Right lobe of liver (tissue), 6 donors: ENCODE measurements around the gene DOCK2. TPM values are rescaled to one million over a fixed set of nuclear protein-coding genes. Genes with fewer than 3 reads are reported as not detected.

ENCODE experiments used
- ATAC-seq, 4 donors: fragments of 200-7000 bp; cut with Tn5 transposase; one replicate each; pipeline ENCODE4 v1.9.1; 2020; ENCODE audit warnings: mild to moderate bottlenecking in 4 of 4, moderate library complexity in 4 of 4
- DNase-seq, 3 donors: peaks; one replicate each; pipeline ENCODE4 v3.0.0-alpha.2; 2020
- H3K27ac ChIP-seq, 3 donors: fragments of 200-600 bp; one replicate each; pipeline ENCODE4 v1.8.0; 2022
- H3K27me3 ChIP-seq, 2 donors: fragments of 200-600 bp; one replicate each; pipeline ENCODE4 v1.8.0; 2022
- H3K36me3 ChIP-seq, 4 donors: fragments of 200-600 bp; sonication (generic) in 1 of 4; one replicate each; pipeline versions ENCODE4 v1.5.1 to v1.8.0; 2017 to 2022; ENCODE audit warnings: control low read depth in 1 of 4
- H3K4me1 ChIP-seq, 4 donors: fragments of 200-600 bp; sonication (generic) in 1 of 4; one replicate each; pipeline versions ENCODE4 v1.5.1 to v1.8.0; 2017 to 2022; ENCODE audit warnings: control low read depth in 1 of 4
- H3K4me3 ChIP-seq, 3 donors: fragments of 200-600 bp; one replicate each; pipeline ENCODE4 v1.8.0; 2022
- H3K9me3 ChIP-seq, 4 donors: fragments of 200-600 bp; sonication (generic) in 1 of 4; one replicate each; pipeline versions ENCODE4 v1.5.1 to v1.8.0; 2017 to 2022; ENCODE audit warnings: control low read depth in 1 of 4
- CTCF ChIP-seq, 4 donors: fragments of 200-600 bp in 3 of 4; fragments of 450-650 bp in 1 of 4; IDR thresholded peaks; one replicate each; pipeline versions ENCODE4 v1.5.1 to v1.8.0; 2016 to 2022; ENCODE audit warnings: antibody characterized with exemption in 4 of 4, mild to moderate bottlenecking in 2 of 4
- POLR2A ChIP-seq: fragments of 450-650 bp; IDR thresholded peaks from one replicate; pipeline ENCODE4 v1.6.1; 2017; ENCODE audit warnings: antibody characterized with exemption, mild to moderate bottlenecking
- WGBS: methylation state at CpG from one replicate; pipeline ENCODE4 v1.1.6; 2018; ENCODE audit warnings: low coverage, low lambda C conversion rate; ENCODE audit not compliant: insufficient coverage; ENCODE audit errors: missing lambda C conversion rate; 5-methylcytosine and 5-hydroxymethylcytosine counted together
- intact Hi-C, 2 donors: fragments of 100-400 bp; cut with DNase I; formaldehyde crosslinking; loops; one replicate each; pipeline versions ENCODE4 v1.11.2 to v1.14.1; 2022
- total RNA-seq, 6 experiments: library from RNA; depleted of rRNA in 2 of 6; stranded (reverse); fragments of >200 nt in 2 of 6; fragmentation: NEBNext Ultra II Directional in 3 of 6; extraction: Animal tissue kit (Norgen Biotek cat#: 25700) in 3 of 6; gene quantifications; one replicate each; pipeline versions ENCODE4 v1.1.0 to v1.2.4, GENCODE V29; 2016 to 2023
- donor health status: DM: no; HTN: yes; CAD: no.
- donor health status: DM: no; HTN: no; CAD: no.
- donor health status: DM: no; HTN: no; CAD: no.
- donor health status: DM: no; HTN: yes; CAD: no.
- donor health status: DM: no; HTN: yes; CAD: no.

DOCK2 gene
- total RNA-seq, 6 experiments from 2014 or later = 5.0 to 14.5 (median 7.4) TPM

- ATAC-seq = peak; percentile 73 to 91 (median 85)
- Histone ChIP-seq H3K36me3 (no peaks in the 10 kb centered on the region), H3K4me1 (no peaks in the 10 kb centered on the region), H3K9me3 (no peaks in the 10 kb centered on the region), H3K27ac (no peak overlapping the region), H3K27me3 (no peaks in the 10 kb centered on the region), H3K4me3 (no peak overlapping the region)
- no peak for TF ChIP-seq CTCF (IDR thresholded peaks at IDR 0.05)
- TF ChIP-seq POLR2A = no peak
- no peak for DNase-seq
- intact Hi-C loops = no loop called here
- no CpG with 5 or more reads among the region's 1 CpG for WGBS
These were observed 91.3 kb downstream of the DOCK2 start for GRCh38 chr5:169728418-169728817.

- intact Hi-C loops = no loop called here
- no peaks in the 10 kb centered on the region for H3K9me3 ChIP-seq
- no peaks in the 10 kb centered on the region for H3K36me3 ChIP-seq
- no peak for ATAC-seq
- no peak overlapping the region for H3K4me3 ChIP-seq
- 62% methylated on average over 6 of the region's 6 CpGs for WGBS
- H3K27ac ChIP-seq = no peak overlapping the region
- no peak for TF ChIP-seq CTCF (IDR thresholded peaks at IDR 0.05)
- no peak for TF ChIP-seq POLR2A
- no peaks in the 10 kb centered on the region for H3K4me1 ChIP-seq
- DNase-seq = no peak
- H3K27me3 ChIP-seq = no peaks in the 10 kb centered on the region
These were observed 94.1 kb downstream of the DOCK2 start for GRCh38 chr5:169731221-169731620.

- ATAC-seq (no peak), DNase-seq (no peak)
- Histone ChIP-seq H3K36me3 (no peaks in the 10 kb centered on the region), H3K27me3 (no peaks in the 10 kb centered on the region), H3K9me3 (no peaks in the 10 kb centered on the region), H3K4me3 (no peak overlapping the region), H3K4me1 (no peaks in the 10 kb centered on the region), H3K27ac (no peak overlapping the region)
- no peak for TF ChIP-seq CTCF (IDR thresholded peaks at IDR 0.05)
- TF ChIP-seq POLR2A = no peak
- 24% methylated on average over 1 of the region's 1 CpG for WGBS
- intact Hi-C loops = no loop called here
These were observed 95.8 kb downstream of the DOCK2 start for GRCh38 chr5:169732841-169733240.

GRCh38 chr5:169735913-169736312 lies 98.8 kb downstream of the DOCK2 start:
- DNase-seq = no peak
- Histone ChIP-seq H3K9me3 (no peaks in the 10 kb centered on the region), H3K27ac (no peak overlapping the region), H3K4me1 (no peaks in the 10 kb centered on the region), H3K27me3 (no peaks in the 10 kb centered on the region), H3K36me3 (no peaks in the 10 kb centered on the region), H3K4me3 (no peak overlapping the region)
- intact Hi-C loops = no loop called here
- no peak for TF ChIP-seq POLR2A
- TF ChIP-seq CTCF (IDR thresholded peaks at IDR 0.05) = no peak
- WGBS = 62% methylated on average over 3 of the region's 3 CpGs
- no peak for ATAC-seq

GRCh38 chr5:169736653-169737052 lies 99.6 kb downstream of the DOCK2 start:
- intact Hi-C loops = no loop called here
- WGBS = 46% methylated on average over 2 of the region's 2 CpGs
- no peaks in the 10 kb centered on the region for H3K36me3 ChIP-seq
- no peaks in the 10 kb centered on the region for H3K9me3 ChIP-seq
- H3K4me3 ChIP-seq = no peak overlapping the region
- H3K27ac ChIP-seq = no peak overlapping the region
- TF ChIP-seq CTCF (IDR thresholded peaks at IDR 0.05) (no peak), POLR2A (no peak)
- H3K27me3 ChIP-seq = no peaks in the 10 kb centered on the region
- ATAC-seq = no peak
- no peak for DNase-seq
- no peaks in the 10 kb centered on the region for H3K4me1 ChIP-seq
